Adipocyte (in vitro differentiated cells): Measurements from ENCODE around the gene ZFHX3.
A peak's percentile ranks its signal among the peaks of the same experiment; 100 is the strongest.

Source experiments
- DNase-seq: peaks from one replicate; pipeline ENCODE4 v3.0.0-alpha.2; 2015; ENCODE audit warnings: low read depth
- H3K27me3 ChIP-seq: replicated peaks from 2 replicates; pipeline ENCODE4 v1.7.0; 2013; ENCODE audit warnings: mild to moderate bottlenecking, low read length, moderate library complexity; ENCODE audit not compliant: control insufficient read depth, insufficient read depth
- H3K36me3 ChIP-seq: 2 replicates; pipeline ENCODE4 v1.7.0; 2013; ENCODE audit warnings: low read length, mild to moderate bottlenecking, moderate library complexity; ENCODE audit not compliant: control insufficient read depth, insufficient read depth, severe bottlenecking
- H3K4me1 ChIP-seq: 2 replicates; pipeline ENCODE4 v1.7.0; 2013; ENCODE audit warnings: mild to moderate bottlenecking, low read length, moderate library complexity; ENCODE audit not compliant: control insufficient read depth, insufficient read depth
- H3K4me3 ChIP-seq: 2 replicates; pipeline ENCODE4 v1.7.0; 2013; ENCODE audit warnings: mild to moderate bottlenecking, low read length, moderate library complexity
- H3K9ac ChIP-seq: 2 replicates; pipeline ENCODE4 v1.7.0; 2013; ENCODE audit warnings: mild to moderate bottlenecking, low read length, moderate library complexity
- H3K9me3 ChIP-seq: 2 replicates; pipeline ENCODE4 v1.7.0; 2013; ENCODE audit warnings: mild to moderate bottlenecking, low read length, moderate library complexity; ENCODE audit not compliant: control insufficient read depth

Gene ZFHX3

GRCh38 chr16:73066927-73067670, 19.2 kb upstream of the ZFHX3 start:
- no peak overlapping the region for H3K4me3 ChIP-seq
- no peaks in the 10 kb centered on the region for H3K27me3 ChIP-seq
- no peak overlapping the region for H3K9ac ChIP-seq
- peaks cover 45% of the 10 kb centered on the region for H3K4me1 ChIP-seq
- no peak for DNase-seq
- no peaks in the 10 kb centered on the region for H3K9me3 ChIP-seq
- no peaks in the 10 kb centered on the region for H3K36me3 ChIP-seq

- Histone ChIP-seq H3K4me1 (peaks cover 45% of the 10 kb centered on the region), H3K4me3 (peak overlapping the region; percentile 66), H3K9ac (peak overlapping the region; percentile 30), H3K27me3 (no peaks in the 10 kb centered on the region), H3K9me3 (no peaks in the 10 kb centered on the region), H3K36me3 (no peaks in the 10 kb centered on the region)
- DNase-seq = no peak
Measured at GRCh38 chr16:73066331-73066926, 18.5 kb upstream of the ZFHX3 start.

- Histone ChIP-seq H3K36me3 (no peaks in the 10 kb centered on the region), H3K27me3 (no peaks in the 10 kb centered on the region), H3K9ac (peak overlapping the region; percentile 30), H3K9me3 (no peaks in the 10 kb centered on the region), H3K4me1 (peaks cover 45% of the 10 kb centered on the region), H3K4me3 (peak overlapping the region; percentile 66)
- DNase-seq = no peak
Measured at GRCh38 chr16:73065632-73066330, 17.9 kb upstream of the ZFHX3 start.

DNA sequence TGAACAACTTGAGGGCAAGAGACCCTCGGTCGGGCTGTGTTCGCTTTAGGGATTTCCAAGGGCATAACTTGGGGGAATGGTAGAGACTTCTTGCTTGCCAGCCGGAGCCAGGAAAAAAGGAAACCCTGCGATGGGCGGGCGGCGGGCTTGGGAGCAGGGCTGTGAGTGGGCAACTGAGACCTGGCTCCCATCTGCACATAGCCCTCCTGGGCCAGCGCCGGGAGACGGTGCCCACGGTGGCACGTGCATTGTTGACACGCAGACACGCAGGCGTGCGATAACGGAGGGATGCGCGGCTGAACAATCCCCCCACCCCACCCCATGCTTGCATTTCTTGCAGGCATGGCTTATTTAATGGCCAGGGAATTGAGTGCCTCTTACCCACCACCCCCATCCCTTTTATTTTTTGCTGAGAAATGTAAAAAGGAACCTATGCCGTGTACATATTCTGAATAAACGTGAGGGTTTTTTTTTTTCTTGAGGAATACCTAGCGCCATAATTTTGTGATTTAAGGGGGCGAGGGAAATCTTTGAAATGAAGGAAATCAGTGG, 17.1 kb upstream of the ZFHX3 start:
- peak overlapping the region; percentile 71 for H3K4me3 ChIP-seq
- no peaks in the 10 kb centered on the region for H3K9me3 ChIP-seq
- no peaks in the 10 kb centered on the region for H3K36me3 ChIP-seq
- peaks cover 43% of the 10 kb centered on the region for H3K4me1 ChIP-seq
- peak overlapping the region; percentile 59 for H3K9ac ChIP-seq
- DNase-seq = no peak
- H3K27me3 ChIP-seq = no peaks in the 10 kb centered on the region

GRCh38 chr16:73064212-73064993, 16.5 kb upstream of the ZFHX3 start:
- H3K4me1 ChIP-seq = peaks cover 47% of the 10 kb centered on the region
- H3K36me3 ChIP-seq = no peaks in the 10 kb centered on the region
- peak overlapping the region; percentile 71 for H3K4me3 ChIP-seq
- no peaks in the 10 kb centered on the region for H3K27me3 ChIP-seq
- peak overlapping the region; percentile 59 for H3K9ac ChIP-seq
- no peaks in the 10 kb centered on the region for H3K9me3 ChIP-seq
- DNase-seq = peak; percentile 54

DNA sequence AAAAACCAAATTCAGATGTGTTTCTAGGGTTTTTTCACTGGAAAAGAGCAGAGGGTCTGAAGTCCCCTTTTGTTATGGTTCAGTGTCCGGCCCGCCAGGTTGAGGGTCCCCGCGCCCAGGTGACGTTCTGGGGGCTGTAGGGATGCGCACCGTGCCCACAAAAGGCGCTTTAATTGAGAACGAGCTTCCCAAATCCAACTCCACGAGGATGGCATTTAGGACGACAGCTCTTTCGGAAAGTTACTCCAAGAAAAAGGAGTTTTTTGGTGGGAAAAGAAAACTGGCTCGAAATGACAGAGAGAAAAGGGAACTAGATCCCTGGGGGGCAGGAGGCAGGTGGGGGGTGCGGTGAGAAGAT, 15.9 kb upstream of the ZFHX3 start:
- no peak for DNase-seq
- no peaks in the 10 kb centered on the region for H3K9me3 ChIP-seq
- H3K4me1 ChIP-seq = peaks cover 44% of the 10 kb centered on the region
- H3K27me3 ChIP-seq = no peaks in the 10 kb centered on the region
- H3K9ac ChIP-seq = peak overlapping the region; percentile 59
- H3K4me3 ChIP-seq = peak overlapping the region; percentile 71
- H3K36me3 ChIP-seq = no peaks in the 10 kb centered on the region

DNA sequence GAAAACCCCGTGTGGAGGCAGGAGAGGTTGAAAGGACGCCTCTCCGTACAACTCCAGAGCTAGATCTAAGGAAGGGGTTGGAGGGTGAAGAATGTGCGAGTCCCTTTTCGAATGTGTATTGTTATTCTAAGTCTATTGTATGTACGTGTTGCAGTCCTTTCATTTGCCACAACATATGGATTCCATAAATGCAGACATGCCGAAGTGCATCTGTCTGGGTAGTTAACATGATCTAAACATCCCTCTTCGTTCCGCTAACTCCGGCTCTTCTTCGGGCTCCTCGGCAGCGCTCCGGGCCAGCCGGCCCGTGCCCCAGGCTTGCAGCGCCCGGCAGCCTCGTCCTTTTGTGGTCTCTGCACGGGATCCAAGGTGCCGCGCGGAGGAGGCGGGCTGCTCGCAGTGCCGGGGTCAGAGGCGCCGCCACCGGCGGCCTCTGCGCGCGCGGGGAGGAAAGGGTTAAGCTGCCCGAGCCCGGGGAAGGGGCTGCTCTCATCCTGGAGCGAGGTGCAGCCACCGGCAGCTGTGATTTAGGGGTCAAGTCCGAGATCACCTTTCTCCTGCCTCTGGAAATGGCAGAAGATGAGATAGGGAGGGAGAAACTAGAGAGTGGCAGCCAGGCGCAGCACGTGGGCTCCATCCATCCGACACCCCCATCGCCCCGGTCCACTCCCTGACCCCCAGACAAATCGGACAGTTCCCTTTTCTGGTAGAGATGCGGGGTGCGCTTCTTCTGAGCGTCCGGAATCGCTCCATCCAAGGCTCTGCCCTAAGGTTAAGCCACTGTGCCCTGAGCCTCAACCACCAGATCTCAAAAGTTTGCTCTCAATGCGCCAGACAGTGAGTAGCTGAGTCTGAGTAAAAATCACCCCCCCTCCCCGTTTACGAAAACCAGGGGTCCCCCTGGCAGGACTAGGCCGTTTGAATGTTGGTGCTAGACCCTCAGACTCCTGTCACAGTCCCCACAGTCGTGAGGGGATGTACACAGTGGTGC, 15.1 kb upstream of the ZFHX3 start:
- Histone ChIP-seq H3K9ac (no peak overlapping the region), H3K9me3 (no peaks in the 10 kb centered on the region), H3K27me3 (no peaks in the 10 kb centered on the region), H3K4me3 (no peak overlapping the region), H3K36me3 (no peaks in the 10 kb centered on the region), H3K4me1 (peaks cover 36% of the 10 kb centered on the region)
- DNase-seq = no peak

DNA sequence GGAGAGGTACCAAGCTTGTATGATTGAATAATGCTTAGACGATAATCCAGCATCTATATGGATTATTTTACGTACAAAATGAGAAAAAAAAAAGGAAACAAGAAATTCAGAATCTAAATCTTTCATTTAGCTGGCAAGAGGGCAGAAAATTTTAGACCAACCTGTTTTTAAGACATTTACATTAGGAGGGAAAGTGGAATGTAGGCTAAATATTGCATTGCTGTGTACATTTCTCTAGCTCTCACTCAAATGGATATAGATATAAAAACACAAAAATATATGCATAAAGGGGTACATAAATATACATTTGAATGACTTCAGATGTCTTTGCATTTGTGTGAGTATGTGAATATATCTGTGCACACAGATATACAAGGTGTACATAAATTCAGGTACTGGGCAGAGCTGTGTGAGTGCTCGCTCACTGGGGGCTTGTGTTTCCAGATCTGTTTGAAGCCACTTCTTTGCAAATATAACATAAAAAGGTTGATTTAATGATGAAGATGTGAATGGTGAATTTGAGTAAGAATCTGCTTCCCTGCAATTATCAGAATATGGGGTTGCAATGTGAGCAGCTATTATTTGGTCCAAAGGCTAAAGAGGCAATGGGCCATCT, 14.2 kb upstream of the ZFHX3 start:
- Histone ChIP-seq H3K27me3 (no peaks in the 10 kb centered on the region), H3K36me3 (no peaks in the 10 kb centered on the region), H3K4me3 (no peak overlapping the region), H3K9me3 (no peaks in the 10 kb centered on the region), H3K9ac (no peak overlapping the region), H3K4me1 (peaks cover 28% of the 10 kb centered on the region)
- DNase-seq = no peak

DNA sequence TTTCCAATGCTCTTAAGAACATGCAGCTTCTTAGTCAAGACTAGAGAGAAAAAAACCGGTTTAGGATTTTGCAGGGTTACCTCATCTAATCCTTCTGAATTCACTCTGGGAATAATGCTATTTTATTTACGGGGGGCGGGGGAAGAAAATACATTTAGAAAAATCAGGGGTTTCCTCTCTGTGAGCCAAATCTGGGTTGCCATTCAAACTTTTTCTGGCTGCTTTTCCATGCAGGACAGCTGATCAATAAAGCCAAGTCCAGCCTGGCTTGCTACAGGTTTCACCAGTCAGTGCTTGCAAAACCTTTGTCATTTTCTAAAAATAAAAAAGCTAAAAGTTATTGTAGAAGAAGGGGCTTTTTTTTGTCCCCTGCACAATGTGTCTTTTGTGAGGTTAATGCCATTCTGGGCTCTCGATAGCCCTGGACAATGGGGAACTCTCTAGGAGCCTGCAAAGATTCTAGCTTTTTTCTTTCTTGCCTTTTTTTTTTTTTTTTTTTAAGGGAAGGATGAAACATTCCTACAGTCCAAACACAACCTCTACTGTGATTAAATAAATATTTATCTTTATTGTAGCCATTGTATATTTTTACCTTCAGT, 13.1 kb upstream of the ZFHX3 start:
- H3K27me3 ChIP-seq = no peaks in the 10 kb centered on the region
- H3K4me1 ChIP-seq = peaks cover 32% of the 10 kb centered on the region
- H3K36me3 ChIP-seq = no peaks in the 10 kb centered on the region
- peak overlapping the region; percentile 44 for H3K9ac ChIP-seq
- H3K9me3 ChIP-seq = no peaks in the 10 kb centered on the region
- H3K4me3 ChIP-seq = no peak overlapping the region
- DNase-seq = no peak
